Germinal center (tissue), 1 donor: ENCODE data around the gene DNER.
A peak's percentile ranks its signal among the peaks of the same experiment; 100 is the strongest.
"Not testable (repeated sequence)": the region's sequence is repeated elsewhere in the genome, so short reads cannot be mapped to it uniquely, and the experiment has no call there.

Source experiments
- DNase-seq: peaks from one replicate; pipeline ENCODE4 v3.0.0; 2012; ENCODE audit warnings: mixed read lengths, low spot score

Gene DNER

DNA sequence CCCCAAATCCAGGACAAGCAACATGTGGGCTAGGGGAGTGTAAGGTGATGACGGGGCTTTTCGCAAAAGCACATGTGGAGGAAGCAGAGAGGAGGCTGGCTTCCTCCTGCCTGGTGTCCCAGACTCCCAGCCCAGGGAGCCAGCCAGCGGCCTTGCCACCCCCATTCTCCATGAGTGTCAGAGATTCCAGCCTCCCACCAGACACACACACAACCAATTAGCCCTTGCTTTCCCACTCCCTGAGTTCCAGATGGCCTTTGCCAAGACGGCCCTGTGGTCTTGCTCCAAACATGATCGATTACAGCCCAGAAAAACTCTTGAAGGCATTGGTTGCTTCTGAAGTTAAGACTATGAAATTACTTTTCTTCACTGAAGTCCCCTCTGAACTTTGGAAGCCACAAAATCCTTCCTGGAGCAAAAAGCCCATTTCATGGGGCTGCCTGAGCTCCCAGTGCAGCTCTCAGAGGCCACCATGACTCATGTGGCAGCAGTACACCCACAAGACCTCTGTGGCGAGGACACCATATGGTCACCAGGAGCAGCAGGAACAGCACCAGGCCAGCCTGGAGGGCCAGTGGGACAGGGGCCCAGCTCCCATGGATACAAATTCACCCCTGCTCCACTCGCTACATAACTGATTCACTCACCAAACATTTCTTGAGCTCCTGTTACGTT is 374.1 kb downstream of the DNER start:
- no peak for DNase-seq

DNA sequence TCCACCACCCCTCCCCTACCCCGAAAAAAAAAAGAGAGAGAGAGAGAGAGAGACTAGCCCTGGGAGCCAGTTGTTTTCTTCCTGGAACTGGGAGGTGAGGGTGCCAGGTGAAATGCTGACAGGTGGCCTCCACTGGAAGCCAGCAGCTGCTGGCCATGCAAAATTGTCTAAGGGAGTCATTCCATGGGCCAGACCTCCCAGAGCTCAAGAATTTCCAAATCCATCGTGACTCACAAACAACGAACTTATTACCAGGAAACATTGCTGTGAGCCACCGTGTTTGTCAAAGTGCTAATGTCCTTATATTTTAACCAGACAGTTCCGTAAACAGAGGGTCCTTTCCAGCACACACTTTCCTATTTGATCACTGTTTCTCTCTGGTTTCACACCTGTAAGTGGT is 374.7 kb downstream of the DNER start:
- no peak for DNase-seq

DNA sequence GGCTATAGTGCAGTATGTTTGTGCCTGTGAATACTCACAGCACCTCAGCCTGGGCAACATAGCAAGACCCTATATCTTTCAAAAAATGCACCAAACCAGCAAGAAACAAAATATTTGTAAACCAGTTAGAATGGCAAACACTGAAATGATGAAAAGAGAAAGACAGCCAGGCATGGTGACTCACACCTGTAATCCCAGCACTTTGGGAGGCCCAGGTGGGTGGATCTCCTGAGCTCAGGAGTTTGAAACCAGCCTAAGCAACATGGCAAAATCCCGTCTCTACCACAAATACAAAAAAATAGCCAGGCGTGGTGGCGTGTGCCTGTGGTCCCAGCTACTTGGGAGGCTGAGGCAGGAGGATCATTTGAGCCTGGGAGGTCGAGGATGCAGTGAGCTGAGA is 375.2 kb downstream of the DNER start:
- DNase-seq, result not testable (repeated sequence)

DNA sequence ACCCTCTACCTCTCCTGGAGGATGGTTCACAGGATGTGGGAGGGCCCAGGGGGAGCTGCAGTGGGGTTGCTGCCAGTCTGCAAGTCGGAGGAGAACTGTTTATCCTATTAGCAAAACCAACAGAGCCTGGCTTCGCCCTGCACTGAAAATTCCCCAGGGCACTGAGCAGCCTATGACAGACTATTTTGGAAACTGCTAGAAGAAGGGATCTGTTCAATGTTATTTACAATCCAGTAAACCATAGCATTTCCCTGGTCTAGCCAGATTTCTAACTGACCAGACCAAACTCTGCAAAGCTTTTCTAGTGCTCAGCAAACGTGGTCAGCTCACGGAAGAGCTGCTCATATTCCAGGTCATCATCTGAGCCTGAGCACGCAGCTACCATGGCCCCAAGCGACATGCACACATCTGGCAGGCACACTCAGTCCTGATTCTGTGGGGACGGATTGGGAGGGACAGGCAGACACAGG is 378.4 kb downstream of the DNER start:
- DNase-seq, result no peak

DNA sequence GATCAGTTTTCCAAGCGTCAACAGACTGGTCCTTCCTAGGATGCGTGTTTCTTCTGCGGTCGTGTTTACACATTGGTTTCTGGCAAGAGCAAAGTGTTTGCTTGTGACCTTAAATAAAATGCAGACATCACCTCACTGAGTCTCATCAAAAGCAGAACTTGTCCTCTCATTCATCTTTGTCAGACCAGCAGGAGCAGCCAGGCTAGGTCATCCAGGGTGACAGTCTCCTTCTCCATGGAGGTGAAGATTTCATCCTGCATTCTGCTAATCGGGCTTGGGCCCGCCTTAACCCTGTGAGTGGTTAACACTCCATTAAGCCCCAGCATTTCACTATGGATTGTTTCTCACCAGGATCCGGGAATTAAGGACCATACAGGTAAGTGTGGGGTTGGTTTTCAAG is 379.0 kb downstream of the DNER start:
- DNase-seq, result no peak

DNA sequence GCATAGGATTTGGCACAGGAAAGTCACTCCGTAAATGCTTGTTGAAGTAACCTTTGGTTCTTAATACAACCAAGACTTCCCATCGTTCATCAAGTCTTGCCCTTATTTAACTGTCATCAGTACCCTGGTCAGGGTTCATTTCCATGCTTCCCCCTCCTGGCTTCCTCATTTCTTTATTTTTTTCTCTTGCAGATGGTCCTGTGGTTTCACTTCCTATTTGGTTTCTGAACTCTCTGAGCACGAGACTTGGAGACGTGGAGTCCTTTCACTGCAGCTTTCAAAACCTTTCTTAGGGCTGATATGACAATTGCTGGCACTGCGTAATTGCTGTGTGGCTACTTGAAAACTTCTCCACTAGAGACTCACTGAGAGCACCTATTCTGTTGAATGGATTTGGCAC is 383.4 kb downstream of the DNER start:
- peak; percentile 57 for DNase-seq

DNA sequence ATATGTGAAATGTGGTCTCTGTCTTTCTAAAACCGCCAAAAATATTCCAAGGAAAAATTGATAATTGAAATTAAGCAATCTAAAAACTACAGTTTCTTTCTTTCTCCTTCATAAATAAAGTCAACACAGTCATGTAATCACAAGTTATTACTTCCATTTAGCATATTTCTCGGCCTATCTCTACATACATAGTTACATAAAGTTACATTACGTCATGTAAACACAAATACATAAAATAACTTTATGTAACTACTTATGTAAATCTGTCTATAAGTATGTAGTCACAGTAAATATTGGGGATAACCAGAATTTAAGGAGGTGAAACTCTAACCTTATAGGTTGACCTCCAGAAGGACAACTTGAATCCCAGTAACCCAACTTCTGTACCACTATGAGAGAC is 394.8 kb downstream of the DNER start:
- DNase-seq, result no peak

DNA sequence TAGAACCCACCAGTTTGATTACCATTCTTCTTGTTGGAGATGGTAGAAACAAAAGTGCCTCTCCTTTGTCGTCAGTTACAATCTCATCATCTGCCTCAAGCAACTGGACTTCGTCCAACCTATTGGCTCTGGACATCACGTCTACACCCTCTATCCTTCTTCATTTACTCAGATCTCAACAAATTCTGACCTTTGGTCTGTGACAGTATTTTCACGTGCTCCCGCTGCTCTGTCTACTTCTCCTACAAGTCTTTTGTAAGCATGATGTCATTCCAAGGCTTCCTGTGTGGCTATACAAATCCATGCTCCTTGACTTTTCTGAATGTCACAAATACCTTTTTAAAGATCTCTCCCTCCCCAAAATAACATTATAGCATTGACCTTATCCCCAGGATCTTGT is 400.2 kb downstream of the DNER start:
- no peak for DNase-seq

DNA sequence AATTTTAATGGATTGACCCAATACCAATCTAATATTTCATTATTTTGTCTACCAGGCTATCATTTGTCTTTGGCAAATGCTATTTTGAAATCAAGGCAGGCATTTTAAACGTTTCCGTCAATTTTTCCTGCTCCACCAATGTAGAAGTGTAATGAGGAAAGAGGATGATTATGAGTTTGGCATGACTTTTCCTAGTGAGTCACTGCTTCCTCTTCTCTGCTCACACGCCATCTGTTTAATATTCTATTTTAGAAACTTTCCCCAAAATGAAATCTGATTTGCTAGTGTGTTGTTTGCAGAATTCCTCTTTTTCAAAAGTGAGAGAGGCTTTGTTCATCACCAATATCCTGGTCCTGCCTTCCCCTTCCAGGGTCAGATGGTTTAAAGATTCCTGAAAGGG is 400.8 kb downstream of the DNER start:
- DNase-seq, result no peak
